Posterior vena cava (tissue), 2 donors: ENCODE measurements around the gene FRMPD2. TPM values are rescaled to one million over a fixed set of nuclear protein-coding genes. Genes with fewer than 3 reads are reported as not detected.

Source experiments
- DNase-seq: peaks from one replicate; pipeline ENCODE4 v3.0.0-alpha.2; 2020; ENCODE audit warnings: low spot score
- intact Hi-C, 2 donors: fragments of 100-400 bp; cut with DNase I; formaldehyde crosslinking; loops; one replicate each; pipeline versions ENCODE4 v1.14.1 to v1.14.2; 2022 to 2023
- long read RNA-seq, 2 donors: library from polyadenylated mRNA; unstranded; transcript quantifications; one replicate each; pipeline ENCODE4 v2.0.0, GENCODE V29; 2020 to 2021
- total RNA-seq, 2 donors: library from RNA; stranded (reverse); fragmentation: NEBNext Ultra II Directional; extraction: Animal tissue kit (Norgen Biotek cat#: 25700); gene quantifications; one replicate each; pipeline ENCODE4 v1.2.1, GENCODE V29; 2021
- donor health status: DM: yes; HTN: yes; CAD: no.
- donor health status: DM: yes; HTN: yes; CAD: no.

Gene FRMPD2, protein sequence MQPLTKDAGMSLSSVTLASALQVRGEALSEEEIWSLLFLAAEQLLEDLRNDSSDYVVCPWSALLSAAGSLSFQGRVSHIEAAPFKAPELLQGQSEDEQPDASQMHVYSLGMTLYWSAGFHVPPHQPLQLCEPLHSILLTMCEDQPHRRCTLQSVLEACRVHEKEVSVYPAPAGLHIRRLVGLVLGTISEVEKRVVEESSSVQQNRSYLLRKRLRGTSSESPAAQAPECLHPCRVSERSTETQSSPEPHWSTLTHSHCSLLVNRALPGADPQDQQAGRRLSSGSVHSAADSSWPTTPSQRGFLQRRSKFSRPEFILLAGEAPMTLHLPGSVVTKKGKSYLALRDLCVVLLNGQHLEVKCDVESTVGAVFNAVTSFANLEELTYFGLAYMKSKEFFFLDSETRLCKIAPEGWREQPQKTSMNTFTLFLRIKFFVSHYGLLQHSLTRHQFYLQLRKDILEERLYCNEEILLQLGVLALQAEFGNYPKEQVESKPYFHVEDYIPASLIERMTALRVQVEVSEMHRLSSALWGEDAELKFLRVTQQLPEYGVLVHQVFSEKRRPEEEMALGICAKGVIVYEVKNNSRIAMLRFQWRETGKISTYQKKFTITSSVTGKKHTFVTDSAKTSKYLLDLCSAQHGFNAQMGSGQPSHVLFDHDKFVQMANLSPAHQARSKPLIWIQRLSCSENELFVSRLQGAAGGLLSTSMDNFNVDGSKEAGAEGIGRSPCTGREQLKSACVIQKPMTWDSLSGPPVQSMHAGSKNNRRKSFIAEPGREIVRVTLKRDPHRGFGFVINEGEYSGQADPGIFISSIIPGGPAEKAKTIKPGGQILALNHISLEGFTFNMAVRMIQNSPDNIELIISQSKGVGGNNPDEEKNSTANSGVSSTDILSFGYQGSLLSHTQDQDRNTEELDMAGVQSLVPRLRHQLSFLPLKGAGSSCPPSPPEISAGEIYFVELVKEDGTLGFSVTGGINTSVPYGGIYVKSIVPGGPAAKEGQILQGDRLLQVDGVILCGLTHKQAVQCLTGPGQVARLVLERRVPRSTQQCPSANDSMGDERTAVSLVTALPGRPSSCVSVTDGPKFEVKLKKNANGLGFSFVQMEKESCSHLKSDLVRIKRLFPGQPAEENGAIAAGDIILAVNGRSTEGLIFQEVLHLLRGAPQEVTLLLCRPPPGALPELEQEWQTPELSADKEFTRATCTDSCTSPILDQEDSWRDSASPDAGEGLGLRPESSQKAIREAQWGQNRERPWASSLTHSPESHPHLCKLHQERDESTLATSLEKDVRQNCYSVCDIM (N-terminal part only)
- total RNA-seq: not detected
- long read RNA-seq, donor 1: 0 reads
- long read RNA-seq, donor 2: 0 reads

DNA sequence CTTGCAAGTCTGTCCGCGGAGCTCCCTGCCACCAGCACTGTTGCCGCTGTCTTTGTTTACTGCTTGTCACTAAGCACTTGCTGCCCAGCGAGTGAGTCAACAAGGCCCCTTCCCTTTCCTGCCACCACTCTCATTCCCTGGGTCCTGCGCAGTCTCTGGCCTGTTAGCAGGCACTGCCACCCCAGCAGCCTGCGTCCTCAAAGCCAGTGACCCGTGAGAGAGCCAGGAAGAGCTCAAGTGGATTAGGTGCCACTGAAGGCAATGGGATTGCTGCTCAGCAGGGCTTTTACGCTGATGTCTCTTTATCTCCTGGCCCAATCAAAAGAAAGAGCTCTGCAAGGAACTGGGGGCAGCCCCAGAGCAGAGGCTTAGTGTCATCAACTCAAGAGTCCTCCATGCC is at the start of gene FRMPD2:
TSS of gene FRMPD2 (minus strand) at position 61 of the 400 bp plus-strand sequence. CDS start 129 bp downstream, outside the sequence.
- DNase-seq: no peak
- intact Hi-C loops: no loop called here

DNA sequence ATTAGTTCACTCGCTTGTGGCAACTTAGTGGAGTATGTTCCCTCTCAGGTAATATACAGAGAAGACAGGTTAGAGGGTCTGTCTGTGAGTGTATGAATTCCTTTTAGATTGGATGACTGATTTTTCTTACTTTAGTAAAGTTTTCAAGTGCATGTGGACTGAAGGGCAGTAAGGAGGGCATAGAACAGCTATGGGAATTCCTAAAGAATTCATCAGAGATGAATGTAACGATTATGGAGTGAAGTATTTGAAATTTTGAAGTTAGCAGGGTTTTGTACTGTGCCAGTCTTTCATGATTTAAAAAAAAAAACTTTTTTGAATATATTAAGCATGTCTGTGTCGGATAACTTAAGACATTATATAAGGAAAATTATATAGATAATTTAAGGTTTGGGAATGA is 47.5 kb upstream of the FRMPD2 start:
- intact Hi-C loops: no loop called here
- no peak for DNase-seq

DNA sequence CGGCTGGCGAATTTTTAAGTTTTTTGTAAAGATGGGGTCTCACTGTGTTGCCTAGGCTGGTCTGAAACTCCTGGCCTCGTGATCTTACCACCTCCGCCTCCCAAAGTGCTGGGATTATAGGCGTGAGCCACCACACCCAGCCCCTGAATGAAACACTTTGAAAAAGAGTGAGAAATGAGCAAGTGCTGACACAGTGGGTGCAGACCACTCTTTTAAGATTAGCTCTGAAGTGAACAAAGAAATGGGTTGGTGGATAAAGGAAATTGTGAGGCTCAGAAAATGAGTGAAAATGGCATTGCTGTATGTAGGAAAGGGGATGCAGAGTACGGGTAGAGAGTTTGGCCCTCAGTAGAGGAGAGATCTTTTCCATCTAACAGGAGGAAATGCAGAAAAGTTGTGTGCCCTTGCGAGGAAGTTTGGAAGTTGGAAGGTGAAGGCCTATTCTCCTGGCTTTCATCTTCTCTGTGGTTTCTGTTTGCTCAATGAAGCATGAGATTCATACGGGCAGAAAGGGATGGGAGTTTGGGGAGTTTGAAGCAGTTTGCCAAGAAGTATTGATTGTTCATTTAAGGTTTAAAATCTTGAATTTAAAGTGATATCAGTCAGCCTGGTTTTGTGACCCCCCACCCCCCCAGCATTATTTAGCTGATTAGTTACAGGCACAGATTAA is 43.0 kb upstream of the FRMPD2 start:
- intact Hi-C loops: no loop called here
- no peak for DNase-seq

DNA sequence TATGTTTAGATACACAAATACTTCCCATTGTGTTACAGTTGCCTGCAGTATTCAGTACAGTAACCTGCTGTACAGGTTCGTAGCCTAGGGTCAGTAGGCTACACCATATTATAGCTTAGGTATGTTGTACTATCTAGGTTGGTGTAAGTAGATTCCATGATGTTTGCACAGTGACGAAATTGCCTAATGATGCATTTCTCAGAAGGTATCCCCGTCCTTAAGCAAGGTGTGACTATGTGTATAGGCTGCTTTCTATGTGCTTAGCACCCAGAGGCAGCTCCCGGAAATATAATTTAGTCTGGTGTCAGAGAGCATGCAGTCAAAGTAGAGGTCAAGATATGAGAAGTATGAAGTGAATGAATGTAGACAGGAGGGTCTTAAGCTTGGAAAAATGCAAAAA is 41.7 kb upstream of the FRMPD2 start:
- intact Hi-C loops: no loop called here
- no peak for DNase-seq

DNA sequence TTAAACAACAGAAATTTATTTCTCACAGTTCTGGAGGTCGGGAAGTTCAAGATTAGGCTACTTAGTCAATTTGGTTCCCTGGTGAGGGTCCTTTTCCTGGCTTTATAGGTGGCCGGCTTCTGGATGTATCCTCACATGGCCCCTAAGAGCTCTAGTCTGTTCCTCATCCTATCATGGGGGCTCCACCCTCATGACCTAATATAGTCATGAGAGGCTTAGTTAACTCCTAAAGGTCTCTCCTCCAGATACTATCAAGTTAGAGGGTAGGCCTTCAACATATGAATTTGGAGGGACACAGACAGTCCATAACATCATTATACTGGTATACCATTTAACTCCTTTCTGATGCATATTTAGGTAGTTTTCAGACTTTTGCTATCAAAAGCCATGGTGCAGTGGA is 39.6 kb upstream of the FRMPD2 start:
- intact Hi-C loops: no loop called here
- no peak for DNase-seq

DNA sequence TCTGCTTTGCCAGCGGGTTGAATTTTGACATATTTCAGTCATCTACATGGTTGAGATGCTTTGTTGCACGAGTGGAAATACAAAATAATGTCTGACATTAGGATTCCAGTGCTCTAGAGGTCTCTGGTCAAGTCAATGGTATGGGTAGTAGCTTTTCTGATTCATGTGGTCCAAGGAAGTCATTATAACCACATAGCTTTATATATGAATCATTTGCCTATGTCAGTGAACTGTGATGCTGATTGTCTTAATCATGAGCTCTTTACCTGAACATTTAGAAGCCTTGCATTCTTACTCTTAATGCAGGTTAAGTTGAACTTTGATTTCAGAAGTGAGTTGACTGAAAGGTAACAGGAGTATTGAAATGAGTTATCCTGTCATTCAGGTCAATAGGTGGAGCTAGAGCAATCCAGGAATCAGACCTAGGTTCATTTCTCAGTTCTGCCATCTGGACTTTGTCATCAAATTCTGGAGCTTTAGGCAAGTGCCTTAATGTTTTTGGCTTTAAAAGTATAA is 35.3 kb upstream of the FRMPD2 start:
- no peak for DNase-seq
- intact Hi-C loops: no loop called here

DNA sequence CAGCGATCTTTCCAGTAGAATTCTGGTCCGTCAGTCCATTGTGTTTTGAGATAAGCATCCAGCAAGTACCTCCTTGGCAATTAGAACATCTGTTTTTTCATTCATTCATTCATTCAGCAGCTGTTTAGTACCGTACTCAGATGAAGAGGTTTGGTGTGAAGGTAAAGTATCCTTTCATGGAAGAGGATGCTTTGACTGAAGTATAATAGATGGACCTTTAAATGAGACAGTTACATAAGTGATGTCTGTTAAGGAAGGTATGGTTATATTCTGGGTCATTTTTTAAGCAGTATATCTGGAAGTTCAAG is 33.2 kb upstream of the FRMPD2 start:
- intact Hi-C loops: no loop called here
- DNase-seq: no peak

DNA sequence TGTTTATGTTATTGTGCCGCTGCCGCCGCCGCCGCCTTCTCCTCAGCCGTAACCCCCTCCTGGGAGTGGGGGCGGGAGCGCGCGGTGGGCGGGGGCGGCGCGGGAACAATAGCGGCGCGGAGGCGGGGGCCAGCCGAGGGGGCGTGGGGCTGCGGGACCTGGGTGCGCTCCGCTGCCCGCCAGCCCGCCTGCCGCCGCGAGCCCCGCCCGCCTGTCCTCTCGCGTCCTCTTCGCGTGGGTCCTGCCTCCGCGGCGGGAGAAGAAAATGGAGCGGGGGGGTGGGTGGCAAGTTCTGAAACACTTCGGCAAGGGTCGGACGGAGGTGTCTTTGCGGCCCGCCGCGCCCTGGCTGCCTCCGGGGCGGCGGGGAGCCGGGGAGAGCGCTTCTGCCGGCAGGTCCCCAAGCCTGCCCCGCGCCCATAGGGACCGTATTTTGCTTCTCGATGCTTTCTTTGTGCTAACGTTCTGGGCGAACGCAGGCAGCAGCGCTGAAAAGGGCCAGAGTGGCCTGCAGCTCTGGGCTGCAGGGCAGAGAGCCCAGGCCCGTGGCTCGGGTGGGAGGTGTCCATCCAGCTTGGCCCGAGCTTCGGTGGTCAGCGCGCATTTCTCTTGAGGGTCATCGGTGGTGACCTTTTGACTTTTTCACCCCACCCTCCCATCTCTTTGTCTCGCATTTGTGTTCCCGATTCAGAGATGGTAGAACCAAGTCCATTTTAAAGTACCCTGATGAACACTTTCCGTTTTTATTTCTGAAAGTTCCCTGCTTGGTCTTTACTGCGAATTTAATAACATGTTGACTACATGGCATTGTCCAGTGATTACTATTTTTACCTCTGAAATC is 32.6 kb upstream of the FRMPD2 start:
- intact Hi-C loops: no loop called here
- no peak for DNase-seq

DNA sequence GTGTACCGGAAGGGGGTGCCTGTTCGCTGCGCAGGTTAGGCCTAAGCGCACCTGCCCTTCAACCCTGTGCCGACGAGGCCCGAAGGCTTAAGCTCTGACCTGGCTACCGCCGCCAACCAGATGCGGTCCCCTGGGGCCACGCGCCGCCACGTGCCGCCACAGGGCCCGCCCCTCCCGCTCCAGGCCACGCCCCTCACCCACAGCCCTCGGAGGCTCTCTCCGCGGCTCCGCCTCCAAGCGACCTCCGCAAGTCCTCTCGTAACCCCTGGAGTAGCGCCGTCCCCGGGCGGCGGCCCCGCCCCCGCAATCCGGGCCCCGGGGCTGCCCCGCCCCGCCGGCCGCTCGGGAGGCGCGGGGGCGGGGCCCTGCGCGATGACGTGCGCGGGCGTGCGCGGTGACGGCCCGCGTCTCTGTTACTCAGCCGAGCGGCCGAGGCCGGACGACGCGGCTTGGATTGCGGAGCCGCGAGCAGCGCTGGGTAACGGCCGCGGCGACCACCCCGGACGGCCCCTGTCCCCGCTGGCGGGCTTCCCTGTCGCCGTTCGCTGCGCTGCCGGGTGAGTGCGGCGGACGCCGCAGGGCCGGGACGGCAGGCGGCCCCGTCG is 31.9 kb upstream of the FRMPD2 start, which contains the start of gene MAPK8:
TSS of gene MAPK8 (plus strand) at position 413 of the 605 bp plus-strand sequence. CDS start 94,984 bp downstream, outside the sequence.
- peak; percentile 97 for DNase-seq
- intact Hi-C loops: no loop called here

DNA sequence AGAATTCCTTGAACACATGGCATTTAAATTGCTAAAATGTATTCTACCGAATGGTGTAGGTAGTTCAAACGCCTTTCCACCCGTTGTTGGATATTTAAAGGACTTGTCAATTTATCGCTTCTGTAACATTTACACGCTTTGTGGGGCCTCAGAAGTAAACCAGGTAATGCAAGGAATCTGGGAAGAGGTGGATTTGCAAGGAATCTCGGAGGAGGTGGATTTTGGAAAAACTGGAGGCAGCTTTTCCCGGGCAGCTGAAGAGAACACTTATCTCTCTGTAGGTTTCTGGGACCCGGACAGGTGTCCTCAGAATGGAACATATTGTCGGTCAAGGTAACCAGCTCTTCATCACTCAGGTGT is 31.4 kb upstream of the FRMPD2 start:
- DNase-seq: no peak
- intact Hi-C loops: no loop called here

DNA sequence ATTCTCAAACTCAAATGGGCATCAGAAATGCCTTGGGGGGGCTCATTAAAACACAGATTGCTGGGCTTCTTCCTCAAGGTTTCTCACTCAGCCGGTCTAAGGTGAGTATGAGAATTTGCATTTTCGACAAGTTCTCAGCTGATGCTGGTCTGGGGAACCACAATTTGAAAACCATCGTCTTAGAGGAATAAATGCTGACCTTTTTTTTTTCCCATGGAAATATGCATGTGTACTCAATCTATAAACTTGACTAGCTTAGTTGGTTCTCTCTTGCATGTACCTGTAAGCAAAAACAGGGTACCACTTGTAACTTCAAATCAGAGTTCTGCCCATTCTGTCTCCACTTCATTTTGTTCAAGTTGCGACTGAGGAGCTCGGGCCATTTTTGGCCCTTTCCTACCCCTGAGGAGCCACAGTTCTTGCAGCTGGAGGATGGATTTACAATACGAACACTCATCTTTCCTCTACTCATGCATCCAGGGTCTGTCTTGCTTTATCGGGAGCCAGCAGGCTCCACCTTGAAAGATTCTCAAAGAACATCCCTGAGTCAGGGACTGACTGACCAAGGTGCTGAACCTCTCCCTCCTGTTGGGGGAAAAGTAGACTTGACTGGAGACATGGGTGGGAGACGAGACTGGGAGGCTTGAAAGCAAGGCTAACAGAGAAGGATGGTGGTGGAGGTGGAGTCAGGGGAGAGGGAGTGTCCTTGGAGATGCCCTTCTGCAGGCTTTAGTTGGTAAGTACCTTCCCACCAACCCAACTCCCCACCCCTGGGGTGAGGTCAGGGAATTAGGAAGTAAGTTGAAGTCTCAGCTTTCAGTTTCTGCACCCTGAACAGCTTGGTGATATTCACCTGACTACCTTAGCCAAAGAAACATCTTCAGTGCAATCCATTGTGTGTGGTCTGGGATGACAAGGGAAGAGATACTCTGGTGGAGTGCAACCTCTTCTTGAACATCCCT is 28.3 kb upstream of the FRMPD2 start:
- DNase-seq: no peak
- intact Hi-C loops: no loop called here

DNA sequence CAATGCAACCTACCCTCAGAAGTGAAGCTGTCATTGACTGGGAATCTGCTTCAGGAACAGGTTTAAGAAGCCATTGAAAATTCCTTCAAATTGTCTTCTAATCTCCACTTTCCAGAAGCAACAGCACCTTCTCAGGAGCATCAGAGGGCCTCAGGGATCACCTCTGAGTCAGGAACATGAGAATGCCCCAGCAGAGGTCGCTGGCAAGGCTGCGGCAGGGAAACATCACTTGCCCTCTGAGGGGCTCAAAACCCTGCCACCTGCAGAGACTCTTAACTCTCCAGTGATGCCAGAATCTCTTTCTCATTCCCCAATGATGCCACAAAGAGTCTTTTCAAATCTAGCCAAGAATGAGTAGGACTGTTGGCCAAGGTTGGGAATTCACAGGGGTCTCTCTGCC is 26.1 kb upstream of the FRMPD2 start:
- DNase-seq: no peak
- intact Hi-C loops: no loop called here

DNA sequence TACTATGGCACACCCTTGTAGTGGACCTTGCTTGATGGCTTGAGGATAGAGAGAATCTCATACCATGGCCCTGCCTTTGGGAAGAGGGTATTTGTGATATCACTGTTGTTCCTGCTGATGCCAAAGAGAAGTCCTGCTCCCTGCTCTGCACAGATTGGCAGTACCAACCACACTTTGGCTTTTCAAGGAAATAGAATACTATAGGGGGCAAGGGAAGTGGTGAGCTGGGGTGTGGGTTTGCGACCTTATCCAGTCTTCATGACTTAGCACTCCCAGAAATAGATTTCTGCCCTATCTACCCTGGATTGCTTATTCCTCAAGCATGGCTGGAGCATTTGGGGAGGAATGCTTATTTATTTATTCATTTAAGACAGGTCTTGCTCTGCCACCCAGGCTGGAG is 25.2 kb upstream of the FRMPD2 start:
- no peak for DNase-seq
- intact Hi-C loops: loop anchor here in 1 of 2 donors (5.0 kb wide), 1 partner anchor 1162 kb away; no protein-coding TSS in a partner anchor

DNA sequence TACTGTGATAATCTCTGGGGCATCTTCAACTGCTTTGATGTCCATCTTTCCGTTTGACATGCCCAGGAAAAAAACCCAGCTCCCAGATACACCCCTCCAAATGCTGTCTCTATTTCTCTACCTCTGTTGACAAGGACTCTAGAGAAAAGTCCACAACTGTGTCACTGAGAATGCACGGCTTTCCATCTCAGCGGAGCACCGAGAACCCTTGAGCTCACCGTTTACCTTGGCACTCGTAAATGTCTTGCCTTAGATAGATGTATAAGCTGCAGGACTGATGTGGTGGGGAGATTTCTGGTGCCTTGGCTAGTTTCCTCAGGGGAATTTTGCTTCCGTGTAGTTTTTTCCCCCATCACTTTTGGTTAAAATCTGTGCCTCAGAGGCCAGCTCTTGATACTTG is 24.6 kb upstream of the FRMPD2 start:
- DNase-seq: no peak
- intact Hi-C loops: loop anchor here in 1 of 2 donors (5.0 kb wide), 1 partner anchor 1162 kb away; no protein-coding TSS in a partner anchor

DNA sequence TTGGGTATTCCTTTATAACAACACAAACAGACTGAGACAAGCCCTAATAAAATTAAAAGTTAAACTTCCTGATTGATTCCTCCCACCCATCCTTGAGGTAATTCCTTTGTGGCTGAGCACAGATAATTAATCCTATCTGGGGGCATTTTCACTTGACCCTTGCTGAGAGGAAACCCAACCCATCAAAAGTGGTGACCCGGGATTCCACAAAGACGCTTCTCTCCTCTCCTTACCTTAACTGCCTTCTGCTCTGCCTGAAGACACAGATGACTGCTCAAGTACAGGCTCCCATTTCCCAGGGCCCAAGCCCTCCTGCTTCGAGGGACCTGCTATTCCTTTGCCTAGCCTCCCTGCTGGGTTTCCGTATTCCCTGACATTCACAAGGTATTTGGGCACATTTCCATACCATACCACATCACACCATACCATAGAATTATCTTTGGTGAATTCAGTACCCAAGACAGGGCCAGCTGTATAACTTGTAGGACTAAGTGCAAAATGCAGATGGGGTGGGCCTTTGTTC is 22.1 kb upstream of the FRMPD2 start:
- intact Hi-C loops: loop anchor here in 1 of 2 donors (5.0 kb wide), 1 partner anchor 1159 kb away; no protein-coding TSS in a partner anchor
- no peak for DNase-seq

DNA sequence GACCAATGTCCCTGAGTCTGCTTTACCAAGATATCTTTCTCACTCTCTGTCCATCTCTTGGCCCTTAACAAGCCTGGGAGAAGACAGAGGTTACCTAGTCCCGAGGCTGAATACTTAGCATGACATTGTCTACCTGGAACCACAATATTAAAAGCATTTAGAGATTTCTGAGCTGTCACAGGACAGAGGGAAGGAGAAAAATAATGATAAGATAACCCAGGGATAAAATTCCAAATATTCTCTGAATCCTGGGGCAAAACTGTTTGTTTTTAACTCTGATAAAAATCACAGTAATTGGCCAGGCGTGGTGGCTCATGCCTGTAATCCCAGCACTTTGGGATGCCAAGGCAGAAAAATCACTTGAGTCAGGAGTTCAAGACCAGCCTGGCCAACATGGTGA is 19.9 kb upstream of the FRMPD2 start:
- intact Hi-C loops: no loop called here
- no peak for DNase-seq
